GM12873 (cell line): ENCODE results near the gene CEP70.

Experiments
- CTCF ChIP-seq: IDR thresholded peaks from 2 replicates; pipeline ENCODE4 v1.5.1; 2012; ENCODE audit warnings: low read depth, mild to moderate bottlenecking, moderate library complexity, low read length, control low read depth; ENCODE audit not compliant: insufficient read depth; ENCODE audit errors: missing control alignments

Gene CEP70

GRCh38 chr3:138450704-138451424 is 143.2 kb downstream of the CEP70 start:
- TF ChIP-seq CTCF, result no peak

DNA sequence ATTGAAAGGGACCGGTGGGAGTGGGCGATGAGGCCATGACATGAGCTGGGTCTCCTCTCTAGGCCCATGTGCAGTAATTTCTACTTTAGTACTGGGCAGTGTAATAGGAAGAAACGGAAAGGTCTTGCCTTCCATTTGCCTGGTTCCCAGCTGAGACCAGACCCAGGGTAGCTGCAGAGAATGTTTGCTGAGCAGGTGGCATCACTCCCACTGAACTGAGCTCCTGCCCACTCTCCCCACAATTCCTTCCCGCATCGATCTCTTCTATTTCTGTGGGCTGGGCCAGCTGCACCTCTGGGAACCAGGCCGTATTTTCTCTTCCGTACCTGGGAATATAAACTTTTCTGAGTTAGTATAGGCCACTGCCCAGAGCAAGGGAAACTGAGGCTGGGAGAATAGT is 143.9 kb downstream of the CEP70 start:
- TF ChIP-seq CTCF, result no peak

- TF ChIP-seq CTCF, result no peak
These were observed 144.6 kb downstream of the CEP70 start for GRCh38 chr3:138449490-138449889.

- no peak for TF ChIP-seq CTCF
These were observed 145.4 kb downstream of the CEP70 start for GRCh38 chr3:138448631-138449030.

- TF ChIP-seq CTCF, result no peak
These were observed 148.4 kb downstream of the CEP70 start for GRCh38 chr3:138445654-138446053.

- TF ChIP-seq CTCF, result no peak
These were observed 148.8 kb downstream of the CEP70 start for GRCh38 chr3:138445236-138445635.
